Endothelial cell of umbilical vein (primary cell): ENCODE measurements around the gene ACOX3. TPM values are rescaled to one million over a fixed set of nuclear protein-coding genes. Genes with fewer than 3 reads are reported as not detected.

Source experiments
- BruUV-seq: library from RNA; stranded (reverse); fragments of 400-500 nt; replicated peaks from 2 replicates; lab custom pipeline; 2021; lab: Mats Ljungman, UMichigan
- CTCF ChIA-PET: fragments of 300-600, 350-600 bp; sonication (Branson Sonifier 250); formaldehyde crosslinking; loops from one replicate; lab custom pipeline; 2021; ENCODE audit warnings: antibody characterized with exemption, inconsistent platforms; lab: Charles Lee
- POLR2A ChIA-PET: fragments of 300-600, 350-600 bp; sonication (Branson Sonifier 250); formaldehyde crosslinking; loops from one replicate; lab custom pipeline; 2021; ENCODE audit warnings: antibody characterized with exemption, inconsistent platforms; lab: Charles Lee
- DNase-seq: peaks from one replicate; pipeline ENCODE4 v3.0.0-alpha.2; 2011; ENCODE audit warnings: low read depth, low spot score
- FAIRE-seq: peaks from 2 replicates; lab custom pipeline; 2011; peaks lifted over from hg19 to GRCh38; lab: Jason Lieb, UNC
- H2AFZ ChIP-seq: 2 replicates; pipeline ENCODE4 v1.6.0; 2012; ENCODE audit warnings: low read depth, low read length, control low read depth, inconsistent platforms
- H3K27ac ChIP-seq: 2 replicates; pipeline ENCODE4 v1.5.1; 2011; ENCODE audit warnings: low read depth, mild to moderate bottlenecking, control low read depth, low read length, moderate library complexity; ENCODE audit not compliant: insufficient read depth
- H3K27me3 ChIP-seq, 2 experiments: 2 replicates each; pipeline versions ENCODE4 v1.6.0 to v1.6.1; 2011; ENCODE audit warnings: low read length in 2 of 2, mixed read lengths in 1 of 2; ENCODE audit not compliant: control insufficient read depth in 2 of 2, insufficient read depth in 2 of 2
- H3K36me3 ChIP-seq, 2 experiments: 2 replicates in 1 of 2; 3 replicates in 1 of 2; pipeline ENCODE4 v1.5.1; 2011; ENCODE audit warnings: low read length in 2 of 2, mild to moderate bottlenecking in 1 of 2, moderate library complexity in 1 of 2; ENCODE audit not compliant: control insufficient read depth in 2 of 2, insufficient read depth in 2 of 2; ENCODE audit errors: extremely low read depth in 1 of 2
- H3K4me1 ChIP-seq: 3 replicates; pipeline ENCODE4 v1.5.1; 2011; ENCODE audit warnings: mild to moderate bottlenecking, low read length; ENCODE audit not compliant: control insufficient read depth, insufficient read depth; ENCODE audit errors: extremely low read depth
- H3K4me2 ChIP-seq: 2 replicates; pipeline ENCODE4 v1.6.1; 2011; ENCODE audit warnings: low read length, control low read depth, mixed read lengths; ENCODE audit not compliant: insufficient read depth
- H3K4me3 ChIP-seq, 3 experiments: fragments of 200-600 bp in 1 of 3; sonication (generic), shearing (Covaris generic) in 1 of 3; replicated peaks in 1 of 3; 2 replicates each; pipeline ENCODE4 v1.5.1; 2011 to 2016; ENCODE audit warnings: control low read depth in 3 of 3, low read length in 3 of 3, mild to moderate bottlenecking in 2 of 3, inconsistent platforms in 1 of 3, low read depth in 1 of 3, moderate library complexity in 1 of 3; ENCODE audit not compliant: insufficient read depth in 1 of 3
- H3K79me2 ChIP-seq: 2 replicates; pipeline ENCODE4 v1.6.0; 2012; ENCODE audit warnings: low read length, inconsistent platforms; ENCODE audit not compliant: control insufficient read depth, insufficient read depth
- H3K9ac ChIP-seq: replicated peaks from 2 replicates; pipeline ENCODE3; 2011; ENCODE audit warnings: low read length, control low read depth; ENCODE audit not compliant: insufficient read depth; ENCODE audit errors: extremely low read depth
- H3K9me1 ChIP-seq: replicated peaks from 3 replicates; pipeline ENCODE4 v1.6.0; 2011; ENCODE audit warnings: mild to moderate bottlenecking, low read length; ENCODE audit not compliant: control insufficient read depth, insufficient read depth; ENCODE audit errors: extremely low read depth
- H3K9me3 ChIP-seq: replicated peaks from 2 replicates; pipeline ENCODE4 v1.5.1; 2012; ENCODE audit warnings: low read length, inconsistent platforms; ENCODE audit not compliant: control insufficient read depth, insufficient read depth
- H4K20me1 ChIP-seq: replicated peaks from 2 replicates; pipeline ENCODE3; 2011; ENCODE audit warnings: mild to moderate bottlenecking, low read length; ENCODE audit not compliant: control insufficient read depth, insufficient read depth; ENCODE audit errors: extremely low read depth
- CTCF ChIP-seq, 2 donors: IDR thresholded peaks; 1 replicate in 1 of 2; 2 replicates in 1 of 2; pipeline ENCODE4 v1.5.1; 2011; ENCODE audit warnings: low read length in 2 of 2, mild to moderate bottlenecking in 2 of 2, moderate library complexity in 2 of 2, control low read depth in 1 of 2, inconsistent platforms in 1 of 2, low read depth in 1 of 2; ENCODE audit not compliant: insufficient read depth in 1 of 2; ENCODE audit errors: extremely low read depth in 1 of 2
- EZH2 ChIP-seq: IDR thresholded peaks from 2 replicates; pipeline ENCODE4 v1.6.1; 2012; ENCODE audit warnings: borderline replicate concordance, low read depth, mild to moderate bottlenecking, moderate library complexity, low read length, inconsistent platforms; ENCODE audit not compliant: severe bottlenecking
- FOS ChIP-seq: IDR thresholded peaks from 2 replicates; pipeline ENCODE4 v1.6.1; 2011; ENCODE audit warnings: mild to moderate bottlenecking, low read length, moderate library complexity, borderline replicate concordance; ENCODE audit not compliant: insufficient read depth
- GATA2 ChIP-seq: IDR thresholded peaks from 2 replicates; pipeline ENCODE4 v1.7.0; 2011; ENCODE audit warnings: low read depth, mild to moderate bottlenecking, moderate library complexity, mixed read lengths, low read length; ENCODE audit not compliant: insufficient read length, insufficient read depth
- JUN ChIP-seq: IDR thresholded peaks from 2 replicates; pipeline ENCODE4 v1.6.1; 2011; ENCODE audit warnings: borderline replicate concordance, low read depth; ENCODE audit not compliant: insufficient read length, insufficient read depth
- MAX ChIP-seq: IDR thresholded peaks from 2 replicates; pipeline ENCODE4 v1.6.1; 2011; ENCODE audit not compliant: insufficient read depth, insufficient read length
- MYC ChIP-seq: IDR thresholded peaks from one replicate; pipeline ENCODE4 v1.6.1; 2011; ENCODE audit warnings: mild to moderate bottlenecking, low read depth, low read length
- POLR2A ChIP-seq: IDR thresholded peaks from 2 replicates; pipeline ENCODE4 v1.6.1; 2012; ENCODE audit warnings: low read depth, mild to moderate bottlenecking, control low read depth, low read length
- POLR2AphosphoS5 ChIP-seq: IDR thresholded peaks from 2 replicates; pipeline ENCODE4 v1.6.1; 2012; ENCODE audit warnings: low read depth, mild to moderate bottlenecking, control low read depth, low read length, moderate library complexity; ENCODE audit not compliant: insufficient read depth
- dilution Hi-C: fragments of 300-500 bp; cut with MboI; formaldehyde crosslinking; loops from one replicate; pipeline ENCODE4 v1.15.0; 2019; ENCODE audit warnings: low sequenced_read_pairs; ENCODE audit not compliant: extremely low pct_ligation_motif_present
- intact Hi-C: fragments of 100-400 bp; cut with micrococcal nuclease; formaldehyde crosslinking; loops from one replicate; pipeline ENCODE4 v1.10.0; 2022
- polyA plus RNA-seq, 4 experiments: library from polyadenylated mRNA; depleted of rRNA in 3 of 4; stranded (reverse) in 3 of 4; unstranded in 1 of 4; fragments of >200 nt; gene quantifications; 2 replicates each; pipeline versions ENCODE4 v1.2.1 to v1.2.3, GENCODE V29; 2011 to 2012; ENCODE audit warnings: missing spikeins in 1 of 4
- total RNA-seq: library from RNA; stranded (reverse); gene quantifications from 2 replicates; pipeline ENCODE4 v1.2.3, GENCODE V29; 2021

The ACOX3 gene
- total and polyA plus RNA-seq, 2 donors (not counting 3 experiments of a cell fraction or from before 2014, with no cell fraction given) = 13.0 to 26.3 TPM

- intact Hi-C loops = no loop called here
- BruUV-seq = no TSS peak
- POLR2A ChIA-PET = no interaction called here
These were observed 23.9 kb upstream of the ACOX3 start for GRCh38 chr4:8464381-8464780.

More at GRCh38 chr4:8464381-8464780, 23.9 kb upstream of the ACOX3 start:
- H3K79me2 ChIP-seq = no peaks in the 10 kb centered on the region
- H3K9me3 ChIP-seq = no peaks in the 10 kb centered on the region
- CTCF ChIA-PET = no interaction called here
- H3K27me3 ChIP-seq = no peaks in the 10 kb centered on the region
- no peak overlapping the region for H2AFZ ChIP-seq
- dilution Hi-C loops = no loop called here
- H3K4me1 ChIP-seq = no peaks in the 10 kb centered on the region
- TF ChIP-seq GATA2 (no peak), MAX (no peak), CTCF (IDR thresholded peaks at IDR 0.05; ENCODE audit: extremely low read depth in 1 of 2, insufficient read depth in 1 of 2, low read depth in 1 of 2, low read length in 2 of 2) (no peak), MYC (no peak), JUN (no peak), POLR2AphosphoS5 (no peak), EZH2 (no peak), POLR2A (no peak), FOS (no peak)
- FAIRE-seq (no peak), DNase-seq (no peak)
- H4K20me1 ChIP-seq = no peaks in the 10 kb centered on the region
- peaks cover 6 to 20% of the 10 kb centered on the region in 2 experiments for H3K36me3 ChIP-seq
- H3K4me3 ChIP-seq = no peak overlapping the region
- H3K27ac ChIP-seq = no peak overlapping the region
- H3K4me2 ChIP-seq = no peak overlapping the region
- no peaks in the 10 kb centered on the region for H3K9me1 ChIP-seq
- H3K9ac ChIP-seq = no peak overlapping the region
